HCT116 (cell line): ENCODE results near the gene BDKRB1. TPM values are rescaled to one million over a fixed set of nuclear protein-coding genes. Genes with fewer than 3 reads are reported as not detected.

Experiments used
- ATAC-seq: fragments of 200-7000 bp; cut with Tn5 transposase; 2 replicates; pipeline ENCODE4 v1.9.1; 2020; ENCODE audit warnings: mild to moderate bottlenecking, moderate library complexity
- BruUV-seq: library from RNA; stranded (reverse); fragments of 400-500 nt; replicated peaks from 2 replicates; lab custom pipeline; 2021; lab: Mats Ljungman, UMichigan
- CTCF ChIA-PET: fragments of 300-600 bp; sonication (Branson Sonifier 250); formaldehyde crosslinking; loops from one replicate; lab custom pipeline; 2021; ENCODE audit warnings: antibody characterized with exemption; lab: Charles Lee
- POLR2A ChIA-PET: fragments of 300-600, 350-600 bp; sonication (Branson Sonifier 250); formaldehyde crosslinking; loops from one replicate; lab custom pipeline; 2021; ENCODE audit warnings: antibody characterized with exemption; lab: Charles Lee
- RAD21 ChIA-PET, 2 experiments: fragments of 300-600 bp; sonication (Branson Sonifier 250); formaldehyde crosslinking; loops; one replicate each; lab custom pipeline; 2023; ENCODE audit warnings: low total read pairs in 2 of 2; ENCODE audit not compliant: uncharacterized antibody in 2 of 2, unreplicated experiment in 2 of 2, low non-redundant PET in 1 of 2; lab: Charles Lee
- DNase-seq: peaks from one replicate; pipeline ENCODE4 v3.0.0-alpha.2; 2010; ENCODE audit warnings: low read depth, low spot score
- H2AFZ ChIP-seq: fragments of 200-600 bp; shearing (Covaris generic), sonication (generic); 2 replicates; pipeline ENCODE4 v1.6.1; 2017; ENCODE audit warnings: low read depth, mixed run types, mixed read lengths, antibody characterized with exemption, low read length; ENCODE audit not compliant: poor library complexity, severe bottlenecking
- H3K27ac ChIP-seq: 2 replicates; pipeline ENCODE4 v1.5.1; 2012; ENCODE audit warnings: low read depth, low read length
- H3K27me3 ChIP-seq: fragments of 200-600 bp; sonication (generic); 2 replicates; pipeline ENCODE4 v1.6.1; 2016; ENCODE audit warnings: mixed run types, low read length, mixed read lengths; ENCODE audit not compliant: insufficient read depth
- H3K36me3 ChIP-seq, 2 experiments: fragments of 200-500 bp in 1 of 2; fragments of 200-600 bp in 1 of 2; sonication (Bioruptor generic) in 1 of 2; sonication (generic) in 1 of 2; 2 replicates each; pipeline versions ENCODE4 v1.5.1 to v1.6.1; 2014 to 2016; ENCODE audit warnings: low read length in 2 of 2, inconsistent platforms in 1 of 2, mixed read lengths in 1 of 2, mixed run types in 1 of 2; ENCODE audit not compliant: insufficient read depth in 2 of 2, control insufficient read depth in 1 of 2
- H3K4me1 ChIP-seq, 2 experiments: fragments of 200-600 bp in 1 of 2; sonication (generic) in 1 of 2; 2 replicates each; pipeline versions ENCODE4 v1.5.1 to v1.6.1; 2012 to 2017; ENCODE audit warnings: low read length in 2 of 2, inconsistent platforms in 1 of 2, mild to moderate bottlenecking in 1 of 2, mixed read lengths in 1 of 2, mixed run types in 1 of 2, moderate library complexity in 1 of 2; ENCODE audit not compliant: insufficient read depth in 2 of 2, control insufficient read depth in 1 of 2
- H3K4me2 ChIP-seq: fragments of 200-600 bp; sonication (generic); 2 replicates; pipeline ENCODE4 v1.6.1; 2017; ENCODE audit warnings: mixed run types, low read length, mixed read lengths
- H3K4me3 ChIP-seq, 2 experiments: fragments of 200-600 bp in 1 of 2; sonication (generic) in 1 of 2; replicated peaks in 1 of 2; 2 replicates each; pipeline ENCODE4 v1.5.1; 2011 to 2016; ENCODE audit warnings: low read length in 2 of 2, control low read depth in 1 of 2, low read depth in 1 of 2, mild to moderate bottlenecking in 1 of 2, mixed read lengths in 1 of 2, mixed run types in 1 of 2
- H3K79me2 ChIP-seq: fragments of 200-600 bp; sonication (generic); 2 replicates; pipeline ENCODE4 v1.6.1; 2017; ENCODE audit warnings: mild to moderate bottlenecking, mixed run types, low read length, moderate library complexity, mixed read lengths; ENCODE audit not compliant: insufficient read depth
- H3K9ac ChIP-seq: fragments of 200-600 bp; sonication (generic); 2 replicates; pipeline ENCODE4 v1.6.1; 2016; ENCODE audit warnings: low read length, mixed read lengths
- H3K9me2 ChIP-seq: fragments of 200-600 bp; sonication (generic), shearing (Covaris generic); 2 replicates; pipeline ENCODE4 v1.6.1; 2017; ENCODE audit warnings: mixed run types, mild to moderate bottlenecking, moderate library complexity; ENCODE audit not compliant: insufficient read depth
- H3K9me3 ChIP-seq, 2 experiments: fragments of 200-500 bp in 1 of 2; fragments of 200-600 bp in 1 of 2; sonication (Bioruptor generic) in 1 of 2; sonication (generic) in 1 of 2; 2 replicates each; pipeline ENCODE4 v1.6.1; 2014 to 2017; ENCODE audit warnings: low read length in 2 of 2, mixed read lengths in 2 of 2, inconsistent platforms in 1 of 2, low read depth in 1 of 2, mild to moderate bottlenecking in 1 of 2, mixed run types in 1 of 2, moderate library complexity in 1 of 2; ENCODE audit not compliant: control insufficient read depth in 1 of 2, insufficient read depth in 1 of 2
- H4K20me1 ChIP-seq: fragments of 200-600 bp; sonication (generic), shearing (Covaris generic); 2 replicates; pipeline ENCODE4 v1.6.1; 2017; ENCODE audit warnings: mixed run types, mild to moderate bottlenecking, moderate library complexity; ENCODE audit not compliant: insufficient read depth
- CEBPB ChIP-seq: IDR thresholded peaks from 2 replicates; pipeline ENCODE4 v1.6.1; 2012; ENCODE audit warnings: low read depth
- EGR1 ChIP-seq: IDR thresholded peaks from 2 replicates; pipeline ENCODE4 v1.6.1; 2012; ENCODE audit warnings: low read depth
- EZH2 ChIP-seq: fragments of 200-600 bp; sonication (generic); IDR thresholded peaks from 2 replicates; pipeline ENCODE4 v1.6.1; 2017; ENCODE audit warnings: antibody characterized with exemption, mixed run types
- POLR2A ChIP-seq: IDR thresholded peaks from 2 replicates; pipeline ENCODE4 v1.7.0; 2011; ENCODE audit warnings: borderline replicate concordance; ENCODE audit not compliant: insufficient read depth, insufficient read length; ENCODE audit errors: extremely low read depth
- POLR2AphosphoS5 ChIP-seq: IDR thresholded peaks from 2 replicates; pipeline ENCODE4 v1.6.1; 2011; ENCODE audit warnings: mild to moderate bottlenecking, low read depth, low read length, moderate library complexity
- RAD21 ChIP-seq: IDR thresholded peaks from 2 replicates; pipeline ENCODE4 v1.6.1; 2012; ENCODE audit warnings: low read depth, mild to moderate bottlenecking
- SIN3A ChIP-seq: IDR thresholded peaks from 2 replicates; pipeline ENCODE4 v1.6.1; 2012; ENCODE audit warnings: low read depth
- TCF7L2 ChIP-seq: IDR thresholded peaks from 2 replicates; pipeline ENCODE4 v1.7.0; 2011; ENCODE audit warnings: borderline replicate concordance, inconsistent platforms; ENCODE audit not compliant: insufficient read depth, insufficient read length; ENCODE audit errors: extremely low read depth
- YY1 ChIP-seq: IDR thresholded peaks from 2 replicates; pipeline ENCODE4 v1.6.1; 2011; ENCODE audit warnings: low read length, low read depth, moderate library complexity, mild to moderate bottlenecking; ENCODE audit not compliant: insufficient replicate concordance; ENCODE audit errors: extremely low read depth
- ZFX ChIP-seq: fragments of 450-650 bp; IDR thresholded peaks from 2 replicates; pipeline ENCODE4 v1.6.1; 2017
- intact Hi-C: fragments of 100-400 bp; cut with micrococcal nuclease; formaldehyde crosslinking; loops from 2 replicates; pipeline ENCODE4 v1.10.0; 2022
- total RNA-seq: library from RNA; stranded (reverse); gene quantifications from one replicate; pipeline ENCODE4 v1.2.1, GENCODE V29; 2021; ENCODE audit not compliant: unreplicated experiment
- TF ChIP-seq, protein P1 (sequence below), 3 experiments: fragments of 200-600 bp in 1 of 3; sonication (generic) in 1 of 3; IDR thresholded peaks in 2 of 3; conservative IDR thresholded peaks in 1 of 3; 2 replicates each; pipeline ENCODE4 v1.5.1; 2012 to 2017; ENCODE audit warnings: low read depth in 2 of 3, low read length in 2 of 3, antibody characterized with exemption in 1 of 3, borderline replicate concordance in 1 of 3, control low read depth in 1 of 3, mild to moderate bottlenecking in 1 of 3, mixed read lengths in 1 of 3, mixed run types in 1 of 3, moderate library complexity in 1 of 3; ENCODE audit not compliant: insufficient read depth in 1 of 3
- TF ChIP-seq, protein P2 (sequence below): IDR thresholded peaks from 2 replicates; pipeline ENCODE4 v1.6.1; 2012
- TF ChIP-seq, protein P3 (sequence below): IDR thresholded peaks from 2 replicates; pipeline ENCODE4 v1.6.1; 2012

Gene BDKRB1
- total RNA-seq, 1 experiment from 2014 or later, result not detected

DNA sequence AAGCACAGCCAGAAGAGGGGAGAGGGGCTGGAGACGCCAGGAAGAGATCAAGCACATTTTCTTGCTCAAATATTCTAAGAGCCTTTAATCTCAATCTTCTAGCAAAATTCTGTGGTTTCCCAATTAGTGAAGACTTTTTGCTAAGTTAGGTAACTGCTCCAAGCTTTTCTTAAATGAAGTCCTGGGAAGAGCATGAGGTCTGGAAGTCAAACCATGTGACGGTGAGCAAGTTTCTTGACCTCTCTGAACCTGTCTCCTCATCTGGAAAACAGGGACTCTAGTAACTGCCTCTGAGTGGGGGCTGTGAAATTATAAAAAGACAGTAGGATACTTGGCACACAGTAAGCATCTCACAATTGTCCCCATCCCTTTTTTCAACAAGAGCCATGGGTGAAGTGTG is 24.1 kb downstream of the BDKRB1 start:
- BruUV-seq, result no TSS peak
- ChIA-PET CTCF (no interaction called here), POLR2A (no interaction called here), RAD21 (no interaction called here)
- no peaks in the 10 kb centered on the region for H3K27me3 ChIP-seq
- TF ChIP-seq, protein P1, sequence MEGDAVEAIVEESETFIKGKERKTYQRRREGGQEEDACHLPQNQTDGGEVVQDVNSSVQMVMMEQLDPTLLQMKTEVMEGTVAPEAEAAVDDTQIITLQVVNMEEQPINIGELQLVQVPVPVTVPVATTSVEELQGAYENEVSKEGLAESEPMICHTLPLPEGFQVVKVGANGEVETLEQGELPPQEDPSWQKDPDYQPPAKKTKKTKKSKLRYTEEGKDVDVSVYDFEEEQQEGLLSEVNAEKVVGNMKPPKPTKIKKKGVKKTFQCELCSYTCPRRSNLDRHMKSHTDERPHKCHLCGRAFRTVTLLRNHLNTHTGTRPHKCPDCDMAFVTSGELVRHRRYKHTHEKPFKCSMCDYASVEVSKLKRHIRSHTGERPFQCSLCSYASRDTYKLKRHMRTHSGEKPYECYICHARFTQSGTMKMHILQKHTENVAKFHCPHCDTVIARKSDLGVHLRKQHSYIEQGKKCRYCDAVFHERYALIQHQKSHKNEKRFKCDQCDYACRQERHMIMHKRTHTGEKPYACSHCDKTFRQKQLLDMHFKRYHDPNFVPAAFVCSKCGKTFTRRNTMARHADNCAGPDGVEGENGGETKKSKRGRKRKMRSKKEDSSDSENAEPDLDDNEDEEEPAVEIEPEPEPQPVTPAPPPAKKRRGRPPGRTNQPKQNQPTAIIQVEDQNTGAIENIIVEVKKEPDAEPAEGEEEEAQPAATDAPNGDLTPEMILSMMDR (IDR thresholded peaks at IDR 0.05 in 2 of 3, conservative IDR thresholded peaks at IDR 0.05 in 1 of 3; ENCODE audit: borderline replicate concordance in 1 of 3, insufficient read depth in 1 of 3, low read depth in 2 of 3, low read length in 2 of 3), result no peak
- no peak for TF ChIP-seq EGR1
- TF ChIP-seq, protein P2, sequence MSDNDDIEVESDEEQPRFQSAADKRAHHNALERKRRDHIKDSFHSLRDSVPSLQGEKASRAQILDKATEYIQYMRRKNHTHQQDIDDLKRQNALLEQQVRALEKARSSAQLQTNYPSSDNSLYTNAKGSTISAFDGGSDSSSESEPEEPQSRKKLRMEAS, result no peak
- no peak for TF ChIP-seq POLR2AphosphoS5
- TF ChIP-seq, protein P3, sequence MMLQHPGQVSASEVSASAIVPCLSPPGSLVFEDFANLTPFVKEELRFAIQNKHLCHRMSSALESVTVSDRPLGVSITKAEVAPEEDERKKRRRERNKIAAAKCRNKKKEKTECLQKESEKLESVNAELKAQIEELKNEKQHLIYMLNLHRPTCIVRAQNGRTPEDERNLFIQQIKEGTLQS, result no peak
- TF ChIP-seq POLR2A, result no peak
- no peak for TF ChIP-seq EZH2
- no peak for TF ChIP-seq YY1
- TF ChIP-seq CEBPB, result no peak
- no peak overlapping the region for H3K4me2 ChIP-seq
- DNase-seq (no peak), ATAC-seq (no peak)
- H3K4me3 ChIP-seq, result no peak overlapping the region
- H3K79me2 ChIP-seq, result no peaks in the 10 kb centered on the region
- H4K20me1 ChIP-seq, result no peaks in the 10 kb centered on the region
- no peak overlapping the region for H2AFZ ChIP-seq
- H3K36me3 ChIP-seq, result no peaks in the 10 kb centered on the region
- no peak overlapping the region for H3K9ac ChIP-seq
- H3K27ac ChIP-seq, result no peak overlapping the region
- no peaks in the 10 kb centered on the region for H3K4me1 ChIP-seq
- intact Hi-C loops, result no loop called here
- no peaks in the 10 kb centered on the region for H3K9me2 ChIP-seq
- H3K9me3 ChIP-seq, result peaks cover 8 to 13% of the 10 kb centered on the region in 2 experiments; a peak in 2 of 4 replicates

DNA sequence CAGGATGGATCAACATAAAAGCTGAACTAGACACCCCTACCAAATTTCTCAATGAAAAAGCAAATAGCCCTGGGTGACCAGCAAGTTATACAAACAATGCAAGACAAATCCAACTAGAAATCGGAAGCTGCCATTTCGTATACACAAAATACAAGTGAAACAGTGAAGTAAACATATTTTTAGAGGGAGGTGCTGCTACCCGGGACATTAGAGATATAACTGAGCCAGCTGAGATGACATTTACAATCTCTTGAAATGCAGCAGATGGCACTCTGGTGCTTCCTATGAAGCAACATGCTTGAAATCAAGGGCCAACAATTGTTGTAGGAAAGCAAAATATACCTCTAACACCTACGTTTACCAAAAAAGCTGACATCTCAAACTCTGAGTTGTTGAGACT is 25.5 kb downstream of the BDKRB1 start:
- intact Hi-C loops, result no loop called here
- no peak overlapping the region for H3K27ac ChIP-seq
- H2AFZ ChIP-seq, result no peak overlapping the region
- H3K9me3 ChIP-seq, result peaks cover 8 to 13% of the 10 kb centered on the region in 2 experiments; a peak in 2 of 4 replicates
- POLR2A ChIA-PET, result no interaction called here
- ATAC-seq (no peak), DNase-seq (no peak)
- H3K9me2 ChIP-seq, result no peaks in the 10 kb centered on the region
- BruUV-seq, result no TSS peak
- TF ChIP-seq SIN3A, result no peak
- TF ChIP-seq RAD21, result peak; percentile 23; the same call in 1 of the 2 replicates
- TF ChIP-seq ZFX, result no peak
- TF ChIP-seq, protein P3, result no peak
- no peak for TF ChIP-seq TCF7L2
- no peak for TF ChIP-seq EZH2
- no peaks in the 10 kb centered on the region for H4K20me1 ChIP-seq
- CTCF ChIA-PET, result no interaction called here
- H3K27me3 ChIP-seq, result no peaks in the 10 kb centered on the region
- no peaks in the 10 kb centered on the region for H3K36me3 ChIP-seq
- no peak overlapping the region for H3K9ac ChIP-seq
- no peaks in the 10 kb centered on the region for H3K79me2 ChIP-seq
- H3K4me1 ChIP-seq, result no peaks in the 10 kb centered on the region
- RAD21 ChIA-PET, result no interaction called here
- H3K4me3 ChIP-seq, result no peak overlapping the region
- no peak overlapping the region for H3K4me2 ChIP-seq
